Activated CD4-positive, alpha-beta T cell treated with anti-CD3 and anti-CD28 coated beads, Interleukin-2, amount 50 U/mL, for 16 hours (primary cell): ENCODE data around the gene ADGB.
"Not testable (repeated sequence)": the region's sequence is repeated elsewhere in the genome, so short reads cannot be mapped to it uniquely, and the experiment has no call there.

ENCODE experiments used
- DNase-seq: peaks from one replicate; pipeline ENCODE4 v3.0.0-alpha.2; 2020

The ADGB gene

DNA sequence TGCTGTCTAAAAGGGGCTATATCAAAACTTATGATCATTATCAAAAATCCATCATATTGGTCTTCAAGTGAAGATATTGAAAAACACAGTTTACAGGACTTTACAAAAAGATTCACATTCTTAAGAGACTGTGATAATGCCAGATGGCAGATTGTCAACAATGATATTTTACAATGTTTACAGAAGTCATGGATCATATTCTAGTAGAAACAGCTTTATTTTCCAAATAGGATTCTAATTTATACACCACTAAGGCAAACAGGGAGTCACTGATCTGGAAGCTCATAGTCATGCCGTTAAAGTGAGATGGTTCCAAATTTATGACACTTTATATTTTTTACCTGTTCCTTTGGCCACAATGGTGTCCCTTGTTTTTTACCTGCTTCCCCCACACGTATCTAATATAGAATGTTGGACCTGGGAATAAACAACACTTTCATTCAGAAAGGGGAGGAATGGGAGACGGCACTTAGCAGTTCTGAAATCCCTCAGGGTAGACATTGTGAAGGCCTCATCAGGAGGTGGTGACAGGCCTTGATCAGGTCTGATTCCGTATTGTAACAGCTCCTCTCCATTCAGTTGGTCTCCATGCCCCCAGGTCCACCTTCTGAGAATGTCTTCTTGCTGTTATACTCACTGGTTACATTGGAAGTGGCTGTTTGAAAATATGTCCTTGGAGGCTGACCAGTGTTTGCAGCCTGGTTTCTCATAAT, 228.6 kb downstream of the ADGB start:
- DNase-seq = no peak

DNA sequence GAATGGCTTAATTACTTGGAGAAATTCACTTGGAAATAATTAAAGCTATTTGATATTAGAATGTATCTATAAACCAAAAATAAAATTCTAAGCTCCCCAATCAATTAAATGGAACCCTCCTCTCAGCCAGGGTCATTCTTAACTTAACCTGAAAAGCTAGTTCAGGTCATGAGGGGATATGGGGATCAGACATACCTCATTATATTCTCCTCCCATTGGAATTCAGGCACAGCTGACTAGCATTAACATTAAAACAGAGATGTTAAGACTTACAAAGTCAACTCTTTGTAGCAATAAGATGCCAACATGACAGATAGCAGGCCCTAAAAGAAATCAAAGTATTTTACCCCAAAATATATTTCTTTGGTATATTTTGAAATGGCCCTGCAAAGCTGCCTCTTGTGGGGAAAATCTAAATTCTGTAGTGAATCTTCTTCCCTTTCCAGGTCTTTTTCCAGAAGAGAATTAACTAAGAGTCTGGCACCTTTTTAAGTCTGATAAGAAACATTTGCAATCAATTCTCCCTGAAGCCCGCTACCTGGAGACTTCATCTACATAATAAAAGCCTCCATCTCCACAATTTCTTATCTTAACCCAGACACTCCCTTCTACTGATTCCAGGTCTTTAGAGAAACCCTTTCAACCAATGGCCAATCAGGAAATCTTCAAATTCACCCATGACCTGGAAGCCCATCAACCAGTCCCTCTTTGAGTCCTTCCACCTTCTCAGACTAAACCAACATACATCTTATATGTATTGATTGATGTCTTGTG, 231.2 kb downstream of the ADGB start:
- no peak for DNase-seq

DNA sequence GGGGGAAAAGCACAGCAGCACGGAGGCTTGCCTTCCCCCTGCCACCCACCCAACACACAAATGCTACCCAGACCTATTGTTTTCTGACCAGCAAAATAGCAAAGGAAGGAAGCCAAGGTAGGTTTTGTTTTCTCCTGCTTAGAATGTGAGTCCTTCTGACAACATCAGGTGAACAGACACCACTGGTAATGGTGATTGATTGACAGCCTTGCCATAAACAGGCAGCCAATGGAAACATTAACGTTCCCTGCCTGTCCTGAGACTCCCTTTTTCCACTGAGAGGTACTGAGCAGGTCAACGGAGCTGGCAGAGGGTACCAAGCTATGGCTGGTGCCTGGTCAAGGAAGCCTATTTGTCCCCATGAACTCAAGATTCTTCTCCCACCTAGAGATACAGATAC, 234.4 kb downstream of the ADGB start:
- DNase-seq = no peak

DNA sequence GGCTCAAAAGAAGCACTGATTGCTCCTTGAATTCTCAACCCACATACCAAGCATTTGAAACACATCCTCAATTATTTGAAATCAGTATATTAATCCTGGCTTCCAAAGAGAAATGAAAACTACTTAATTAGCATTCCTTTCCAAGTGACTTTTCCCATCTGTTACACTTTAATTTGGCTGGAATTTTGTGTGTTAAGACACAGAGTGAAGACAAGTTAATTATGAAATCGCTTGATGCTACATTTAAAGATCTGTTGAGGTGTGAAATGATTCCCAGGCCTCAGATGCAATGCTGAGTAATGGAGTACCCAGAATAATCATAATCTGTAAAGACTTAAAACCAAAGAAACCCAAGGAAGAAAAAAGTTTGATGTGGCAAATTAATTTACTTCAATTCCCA, 241.4 kb downstream of the ADGB start:
- DNase-seq = no peak

DNA sequence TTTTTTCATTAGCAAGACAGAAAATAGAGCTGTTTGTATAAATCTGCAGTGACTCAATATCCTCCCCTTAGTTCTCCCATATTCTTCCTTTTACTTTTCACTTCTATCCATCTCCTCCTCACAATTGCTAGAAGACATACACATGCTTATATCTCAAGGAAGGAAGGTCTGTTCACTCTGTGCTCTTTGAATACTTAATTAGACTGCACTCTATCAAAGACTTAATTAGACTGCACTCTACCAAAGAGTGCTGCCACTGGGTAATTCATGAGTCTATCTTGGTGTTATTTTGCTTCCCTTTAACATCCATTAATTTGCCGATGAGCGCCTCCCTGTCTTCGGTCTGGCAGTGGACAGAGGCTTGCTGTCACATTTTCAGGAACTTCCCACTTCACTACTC, 241.9 kb downstream of the ADGB start:
- no peak for DNase-seq

DNA sequence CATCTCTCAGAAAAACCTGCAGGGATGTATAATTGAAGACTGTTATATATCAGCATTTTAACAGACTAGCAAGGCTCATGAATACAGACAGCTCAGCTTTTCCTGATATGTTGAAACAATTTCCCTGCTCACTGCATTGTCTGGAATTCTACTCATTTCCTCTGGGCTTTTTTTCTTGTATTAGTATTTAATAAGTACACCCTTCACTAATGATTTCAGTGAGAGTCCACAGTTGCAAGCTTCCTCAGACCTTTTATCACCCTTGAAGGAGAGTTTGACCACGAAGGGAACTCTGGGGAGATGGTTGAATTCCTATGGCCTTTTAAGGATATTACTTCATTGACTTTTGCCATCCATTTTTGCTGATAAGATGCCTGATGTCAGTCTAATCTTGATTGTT, 248.7 kb downstream of the ADGB start:
- DNase-seq = no peak

DNA sequence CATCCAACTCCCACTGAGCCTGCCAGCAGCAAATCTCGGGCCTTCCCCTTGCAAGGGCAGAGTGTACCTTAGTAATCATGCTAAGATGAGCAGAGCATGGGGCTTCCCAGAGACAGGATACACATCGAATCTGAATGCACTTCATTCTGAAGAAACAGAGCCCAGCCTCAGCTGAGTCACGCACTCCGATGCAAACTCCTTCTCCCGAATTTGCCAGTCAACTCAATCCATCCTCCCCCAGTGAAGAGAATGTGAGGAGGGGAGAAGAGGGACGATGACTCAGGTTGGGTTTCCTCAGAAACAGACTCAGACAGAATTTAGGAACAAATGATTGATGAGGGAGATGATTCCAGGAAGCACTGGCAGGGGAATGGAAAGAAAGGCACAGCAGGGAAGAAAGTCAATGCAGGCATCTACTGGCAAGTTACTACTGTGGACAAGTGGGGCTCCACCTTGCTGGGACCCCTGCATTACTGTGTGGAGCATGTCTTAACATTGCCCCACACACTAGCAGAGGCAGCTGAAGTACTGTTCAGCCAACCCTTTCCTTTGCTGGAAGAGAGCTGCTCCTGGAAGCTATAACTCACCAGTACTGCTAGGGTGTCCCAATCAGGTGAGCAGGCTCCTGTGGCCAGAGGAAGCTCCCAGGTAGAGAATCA, 251.6 kb downstream of the ADGB start:
- DNase-seq = peak; percentile 46

DNA sequence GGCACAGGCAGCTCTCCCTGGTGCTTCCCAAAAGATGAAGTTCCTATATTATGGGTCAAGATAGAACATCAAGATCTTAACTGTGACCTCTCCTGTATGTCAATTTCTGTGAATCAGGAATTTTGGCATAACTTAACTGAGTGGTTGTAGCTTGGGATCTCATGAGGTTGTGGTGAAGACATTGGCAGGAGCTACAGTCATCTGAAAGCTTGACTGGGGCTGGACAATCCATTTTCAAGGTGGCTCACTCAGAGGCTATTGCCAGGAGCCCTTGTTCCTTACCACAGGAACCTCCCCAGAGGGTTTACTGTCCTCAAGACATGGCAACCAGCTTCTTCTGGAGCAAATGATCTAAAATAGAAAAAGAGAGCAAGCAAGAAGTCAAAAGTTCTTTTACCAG, 252.2 kb downstream of the ADGB start:
- no peak for DNase-seq

DNA sequence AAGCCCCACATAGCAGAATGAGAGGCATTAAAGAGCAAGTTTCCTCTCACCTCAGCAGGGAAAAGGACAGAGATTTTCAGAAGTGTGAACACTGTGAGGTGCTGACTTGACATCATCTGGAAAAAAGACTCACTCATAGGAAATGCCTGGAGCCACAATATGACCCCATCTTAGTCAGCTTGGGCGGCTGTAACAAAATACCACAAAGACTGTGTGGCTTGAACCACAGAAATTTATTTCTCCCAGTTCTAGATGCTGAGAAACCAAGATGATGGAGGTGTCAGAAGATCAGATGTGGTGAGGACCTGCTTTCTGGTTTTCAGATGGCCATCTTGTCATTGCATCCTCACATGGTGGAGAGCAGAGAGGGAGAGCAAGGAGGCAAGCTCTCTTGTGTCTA, 253.1 kb downstream of the ADGB start:
- peak; percentile 83 for DNase-seq

DNA sequence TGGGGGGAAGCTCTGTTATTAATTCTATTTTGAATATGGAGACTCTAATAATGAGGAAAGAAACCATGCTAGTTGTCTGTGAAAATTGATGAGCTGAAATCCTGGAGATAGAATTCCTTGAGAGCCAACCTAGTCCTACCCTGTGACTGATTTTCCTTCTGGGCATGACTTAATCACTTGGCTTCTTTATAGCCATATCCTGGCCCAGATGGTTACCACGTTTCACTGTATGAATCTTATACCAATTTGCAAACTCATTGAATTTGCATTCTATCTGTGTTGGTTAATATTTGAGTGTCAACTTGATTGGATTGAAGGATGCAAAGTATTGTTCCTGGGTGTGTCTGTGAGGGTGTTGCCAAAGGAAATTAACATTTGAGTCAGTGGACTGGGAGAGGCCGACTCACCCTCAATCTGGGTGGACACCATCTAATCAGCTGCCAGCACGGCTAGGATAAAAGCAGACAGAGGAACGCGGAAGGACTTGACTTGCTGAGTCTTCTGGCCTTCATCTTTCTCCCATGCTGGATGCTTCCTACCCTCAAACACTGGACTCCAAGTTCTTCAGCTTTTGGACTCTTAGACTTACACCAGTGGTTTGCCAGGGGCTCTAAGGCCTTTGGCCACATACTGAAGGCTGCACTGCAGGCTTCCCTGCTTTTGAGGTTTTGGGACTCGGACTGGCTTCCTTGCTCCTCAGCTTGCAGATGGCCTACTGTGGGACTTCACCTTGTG, 255.9 kb downstream of the ADGB start:
- DNase-seq = not testable (repeated sequence)

DNA sequence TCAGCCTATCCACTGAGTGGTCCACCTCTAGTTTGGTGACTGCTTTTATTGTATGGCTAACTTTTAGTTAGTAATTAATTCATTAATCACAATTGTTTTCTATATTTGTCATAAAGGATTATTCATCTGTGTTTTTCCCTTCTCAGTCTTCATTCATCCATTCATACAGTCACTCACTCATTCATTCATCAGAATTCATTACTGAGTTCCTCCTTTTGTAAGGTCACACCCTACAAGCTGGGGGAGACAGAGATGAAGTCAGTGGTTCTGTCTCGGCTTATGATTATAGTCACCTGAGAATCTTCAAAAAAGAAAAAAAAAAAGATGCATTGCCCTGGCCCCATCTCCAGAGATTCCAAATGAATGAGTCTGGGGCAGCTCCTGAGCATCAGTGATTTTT, 257.1 kb downstream of the ADGB start:
- DNase-seq = peak; percentile 41

DNA sequence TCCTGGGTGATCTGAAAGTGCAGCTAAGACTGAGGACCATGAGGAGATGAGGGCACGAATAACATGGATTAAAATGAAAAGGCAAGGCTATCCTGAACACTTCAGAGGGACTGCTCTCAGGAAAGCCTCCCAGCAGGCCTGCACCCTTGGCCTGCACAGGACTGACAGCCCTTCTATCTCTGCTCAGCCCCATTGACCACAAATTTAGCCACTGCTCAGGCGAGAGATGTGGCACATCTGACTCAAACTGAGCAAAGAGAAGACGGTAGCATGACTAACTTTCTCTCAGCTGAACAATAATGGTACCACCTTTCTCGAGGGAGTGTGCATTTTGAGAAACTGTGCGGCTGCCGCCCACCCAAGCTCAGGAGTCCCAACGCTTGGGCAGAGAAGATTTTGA, 257.5 kb downstream of the ADGB start:
- DNase-seq = peak; percentile 82

DNA sequence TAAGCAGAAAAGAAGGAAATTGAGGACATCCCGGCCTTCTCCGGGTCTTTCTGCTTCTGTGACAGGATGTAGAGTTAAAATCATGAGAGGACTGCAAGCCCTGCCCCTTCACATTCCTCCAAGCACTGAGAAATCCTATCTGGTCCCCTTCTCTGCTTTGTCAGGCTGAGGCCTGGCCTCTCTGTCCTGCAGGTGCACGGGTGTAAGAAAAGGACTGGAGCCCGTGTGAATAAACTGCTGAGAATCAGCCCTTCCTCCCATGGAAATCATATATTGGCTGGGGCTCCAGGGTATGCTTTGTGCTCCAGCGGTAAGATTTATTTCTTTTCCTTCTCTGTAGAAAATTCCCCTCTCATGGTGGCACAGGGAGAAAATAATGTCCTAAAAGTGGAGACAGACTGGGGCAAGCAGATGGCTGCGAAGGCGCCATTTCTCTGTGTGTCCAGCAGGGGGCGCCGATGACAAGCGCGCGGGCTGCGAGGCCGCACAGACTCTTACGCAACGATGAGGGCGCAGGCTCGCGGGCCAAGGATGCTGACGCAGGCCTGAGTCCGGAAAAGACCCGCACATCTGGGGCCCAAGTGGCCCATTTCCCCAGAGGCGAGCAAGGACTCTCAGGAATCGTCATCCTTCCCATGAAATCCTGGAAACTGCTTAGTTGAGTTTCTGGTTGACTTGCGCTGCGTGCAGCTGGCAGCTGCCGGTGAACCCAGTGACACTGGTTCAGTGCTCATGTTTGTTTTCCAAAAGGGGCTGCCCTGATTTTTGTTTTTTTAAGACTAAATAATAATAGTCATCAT, 258.6 kb downstream of the ADGB start:
- DNase-seq = peak; percentile 79

DNA sequence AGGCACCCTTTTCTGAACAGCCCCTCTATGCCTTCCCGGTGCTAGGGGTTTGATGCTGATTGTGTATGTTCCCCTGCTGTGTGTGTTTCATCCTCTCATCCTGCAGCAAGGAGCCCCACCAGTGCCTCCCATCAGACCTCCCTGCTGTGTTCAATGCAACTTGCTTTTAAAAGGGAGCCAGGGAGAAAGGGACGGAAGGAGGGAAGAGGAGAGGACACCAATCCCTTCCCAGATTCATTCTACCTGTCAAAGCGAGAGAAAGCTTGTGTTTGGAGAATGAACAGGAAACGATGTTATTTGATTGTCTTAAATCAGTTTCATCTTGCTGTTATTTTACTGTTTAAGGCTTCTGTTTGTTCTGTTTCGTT, 259.2 kb downstream of the ADGB start:
- DNase-seq = no peak

DNA sequence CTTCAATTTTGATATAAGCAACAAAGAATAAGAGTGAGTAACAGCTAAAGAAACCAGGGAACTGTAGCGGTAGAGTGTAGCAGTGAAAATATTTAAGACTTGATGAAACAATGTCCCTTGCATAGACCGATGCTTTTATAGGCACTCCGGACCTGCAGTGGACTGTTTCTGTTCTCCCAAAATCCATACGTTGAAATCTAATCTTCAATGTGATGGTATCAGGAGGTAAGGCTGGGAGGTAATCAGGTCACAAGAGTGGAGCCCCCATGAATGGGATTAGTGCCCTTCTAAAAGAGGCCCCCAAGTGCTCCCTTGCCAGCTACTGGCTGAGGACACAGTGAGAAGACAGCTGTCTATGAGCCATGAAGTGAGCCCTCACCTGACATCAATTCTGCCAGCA, 260.4 kb downstream of the ADGB start:
- no peak for DNase-seq

DNA sequence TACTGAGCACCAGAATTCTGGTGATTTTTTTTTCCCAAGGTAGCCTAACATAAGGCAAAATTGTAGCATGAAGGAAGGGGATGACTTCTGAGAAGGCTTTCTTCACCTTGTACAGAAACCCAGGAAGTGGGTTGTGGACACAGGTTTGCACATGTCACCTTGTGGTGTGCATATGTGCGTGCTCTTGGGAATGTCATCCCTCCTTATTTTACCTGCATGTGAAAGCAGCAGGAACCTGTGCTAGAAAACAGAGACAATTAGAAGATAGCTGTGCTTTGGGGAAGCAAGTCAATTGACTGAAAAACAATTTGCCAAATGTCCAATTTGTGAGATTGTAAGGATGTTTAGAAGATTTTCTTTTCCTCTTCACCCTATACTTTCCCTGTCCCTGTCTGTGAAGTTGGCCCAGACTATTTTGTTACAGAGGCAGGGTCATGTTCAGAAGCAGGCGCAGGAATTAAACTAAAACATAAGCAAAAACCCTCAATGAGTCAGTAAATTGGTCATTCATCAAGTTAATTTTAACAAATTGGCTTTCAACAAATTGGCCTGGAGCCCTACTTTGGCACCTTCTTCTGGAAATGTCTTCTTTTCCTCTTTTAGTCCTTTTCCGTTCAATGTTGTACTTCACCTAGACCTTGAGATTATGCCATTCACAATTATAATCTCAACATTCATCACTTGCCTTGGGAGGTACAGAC, 261.2 kb downstream of the ADGB start:
- no peak for DNase-seq

DNA sequence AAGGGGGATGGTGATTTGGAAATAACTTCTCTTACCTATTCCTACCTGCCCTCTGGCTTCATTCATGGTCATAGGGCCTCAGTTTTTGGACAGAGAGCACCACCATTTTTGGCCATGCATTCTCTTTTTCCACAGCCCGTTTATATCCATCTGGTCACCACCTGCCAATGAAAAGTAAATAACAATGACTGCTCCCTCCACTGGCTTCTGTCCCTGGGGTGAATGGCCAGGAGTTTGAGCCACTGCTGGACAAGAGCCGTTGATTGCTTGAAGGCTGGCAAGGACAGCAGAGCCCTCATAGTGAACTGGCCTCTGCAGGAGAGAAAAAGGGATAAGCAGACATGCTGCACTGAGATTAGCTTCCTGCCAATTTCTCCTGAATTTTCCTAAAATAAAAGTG, 261.8 kb downstream of the ADGB start:
- DNase-seq = no peak

DNA sequence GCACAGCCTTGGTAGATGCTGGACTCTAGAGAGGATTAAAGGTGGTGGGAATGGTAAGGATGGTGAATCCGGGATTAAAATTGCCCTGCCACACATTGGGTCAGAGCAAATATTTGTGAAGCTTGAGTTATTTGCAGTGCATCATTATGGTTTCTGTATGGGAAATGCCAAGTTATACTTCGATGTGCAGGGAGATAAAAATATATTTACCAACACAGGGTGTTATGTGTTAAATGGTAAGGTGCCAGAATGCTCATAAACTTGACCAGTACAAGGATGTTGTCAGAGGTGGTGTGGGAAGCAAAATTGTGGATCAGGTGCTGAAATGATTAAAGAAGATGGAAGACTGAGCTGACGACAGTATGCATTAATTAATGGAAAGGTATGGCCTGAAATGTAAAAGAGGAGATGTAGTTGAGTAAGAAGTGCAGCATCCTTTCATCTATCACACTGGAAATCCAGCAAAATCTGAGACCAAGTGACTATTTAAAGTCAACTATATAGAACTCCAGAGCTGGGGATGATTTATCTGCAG, 262.3 kb downstream of the ADGB start:
- no peak for DNase-seq

DNA sequence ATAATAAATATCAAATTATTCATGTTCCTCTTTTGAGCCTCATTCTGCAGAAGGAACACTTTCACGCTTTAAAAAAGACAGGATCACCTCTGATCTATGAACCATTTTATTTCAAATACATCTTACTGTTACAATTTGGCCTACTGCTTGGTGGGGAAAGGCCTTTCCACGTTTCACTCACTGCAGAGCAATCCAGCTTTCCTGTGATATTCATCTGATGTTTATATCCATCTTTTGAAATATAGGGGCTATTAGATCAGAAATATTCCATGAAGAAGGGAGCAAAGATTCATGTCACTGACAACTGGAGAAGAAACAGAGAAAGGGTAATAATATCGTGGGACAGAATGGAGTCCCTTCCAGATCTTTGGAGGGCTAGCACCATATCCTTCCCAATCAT, 262.9 kb downstream of the ADGB start:
- DNase-seq = no peak

DNA sequence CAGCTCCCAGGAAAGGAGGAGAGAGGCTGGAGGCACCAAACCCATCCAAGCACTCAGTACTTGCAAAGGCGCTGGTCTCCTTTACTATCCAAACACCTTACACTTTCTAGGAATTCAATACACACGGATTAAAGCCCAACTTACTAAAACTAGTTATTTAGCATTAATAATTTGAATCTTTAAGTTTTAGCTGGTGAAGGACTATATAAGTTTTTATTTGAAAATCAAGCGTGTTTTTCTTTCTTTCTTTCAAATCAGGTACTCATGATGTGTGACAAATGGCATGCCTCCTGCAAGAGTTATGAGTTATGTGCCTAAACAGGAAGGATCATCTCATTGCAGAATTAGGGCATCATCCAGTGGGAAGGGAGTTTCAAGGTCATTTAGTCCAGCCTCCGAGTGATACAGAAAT, 263.7 kb downstream of the ADGB start:
- DNase-seq = no peak

DNA sequence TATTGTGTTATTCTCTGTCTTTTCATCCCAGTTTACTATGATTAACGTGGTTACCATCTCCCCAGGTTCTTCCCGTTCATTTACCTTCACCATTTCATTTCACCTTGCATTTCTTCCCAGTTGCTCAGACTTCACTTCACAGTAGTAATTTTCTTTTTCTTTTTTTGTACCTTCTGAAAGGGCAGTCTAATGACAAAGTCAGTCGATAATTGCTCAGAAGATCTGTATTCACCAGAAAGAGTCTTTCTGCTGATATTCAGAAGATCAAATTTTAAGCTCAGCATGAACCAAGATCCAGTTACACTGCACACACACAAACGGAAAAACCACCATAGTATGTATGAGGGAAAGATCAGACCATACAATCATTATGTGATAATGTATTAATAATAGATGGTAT, 265.5 kb downstream of the ADGB start:
- no peak for DNase-seq

DNA sequence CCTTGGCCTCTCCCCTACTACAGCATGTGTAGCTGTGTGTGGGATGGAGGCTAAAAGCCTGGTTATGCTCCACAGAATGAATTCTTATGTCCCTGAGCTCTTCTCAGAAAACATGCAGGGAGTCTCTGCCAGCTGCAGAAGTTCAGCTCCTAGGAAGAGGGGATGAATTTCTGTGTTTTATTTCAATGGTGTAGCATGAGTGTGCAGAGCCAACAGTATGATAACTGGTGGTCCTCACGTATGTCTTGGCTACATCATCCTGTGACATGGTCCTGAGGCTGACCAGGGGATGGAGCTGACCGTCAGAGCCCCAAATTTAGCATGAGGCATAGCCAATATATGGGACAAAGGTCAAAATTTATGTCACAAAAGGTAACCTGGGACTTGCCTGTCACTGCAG, 266.1 kb downstream of the ADGB start:
- DNase-seq = no peak
